ENCODE data around the gene EMILIN3. TPM values are rescaled to one million over a fixed set of nuclear protein-coding genes. Genes with fewer than 3 reads are reported as not detected.

EMILIN3 gene
- total and polyA plus RNA-seq, 12 donors: 0.20 to 6.4 (median 2.8) TPM

DNA sequence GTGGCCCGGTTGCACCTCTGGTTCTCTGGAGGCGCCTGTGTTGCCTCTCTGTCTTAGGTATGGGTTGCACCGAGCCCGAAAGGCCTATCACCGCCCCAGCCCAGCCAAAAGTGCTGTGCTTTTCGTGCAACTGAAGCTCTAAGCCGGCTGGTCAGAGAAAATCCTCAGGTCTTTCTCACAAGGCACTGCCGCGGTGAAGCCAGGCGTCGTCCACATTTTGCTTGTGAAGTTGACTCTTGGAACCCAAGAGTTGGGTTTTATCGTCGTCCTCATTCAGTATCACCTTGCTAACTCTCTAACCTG lies 726 bp upstream of the EMILIN3 start:
- Histone ChIP-seq H3K4me1 (peaks cover 4 to 18% (median 9%) of the 10 kb centered on the region in 9 donors), H3K9me3 (peaks cover 0 to 8% (median 0%) of the 10 kb centered on the region in 11 donors), H3K4me3 (peak overlapping the region in 4 of 10 donors; percentile 40 to 60 (median 53)), H3K27ac (peak overlapping the region in 3 of 10 donors; percentile 62 to 76 (median 64)), H3K36me3 (no peaks in the 10 kb centered on the region), H3K27me3 (peaks cover 0 to 47% (median 27%) of the 10 kb centered on the region in 7 donors)
- ATAC-seq: no peak
- DNase-seq: no peak
- WGBS, 2 donors: 69 to 73% methylated on average over 13 of the region's 13 CpGs
- intact Hi-C loops (cut with DNase I): no loop called here
- no peak for TF ChIP-seq CTCF (IDR thresholded peaks at IDR 0.05)

DNA sequence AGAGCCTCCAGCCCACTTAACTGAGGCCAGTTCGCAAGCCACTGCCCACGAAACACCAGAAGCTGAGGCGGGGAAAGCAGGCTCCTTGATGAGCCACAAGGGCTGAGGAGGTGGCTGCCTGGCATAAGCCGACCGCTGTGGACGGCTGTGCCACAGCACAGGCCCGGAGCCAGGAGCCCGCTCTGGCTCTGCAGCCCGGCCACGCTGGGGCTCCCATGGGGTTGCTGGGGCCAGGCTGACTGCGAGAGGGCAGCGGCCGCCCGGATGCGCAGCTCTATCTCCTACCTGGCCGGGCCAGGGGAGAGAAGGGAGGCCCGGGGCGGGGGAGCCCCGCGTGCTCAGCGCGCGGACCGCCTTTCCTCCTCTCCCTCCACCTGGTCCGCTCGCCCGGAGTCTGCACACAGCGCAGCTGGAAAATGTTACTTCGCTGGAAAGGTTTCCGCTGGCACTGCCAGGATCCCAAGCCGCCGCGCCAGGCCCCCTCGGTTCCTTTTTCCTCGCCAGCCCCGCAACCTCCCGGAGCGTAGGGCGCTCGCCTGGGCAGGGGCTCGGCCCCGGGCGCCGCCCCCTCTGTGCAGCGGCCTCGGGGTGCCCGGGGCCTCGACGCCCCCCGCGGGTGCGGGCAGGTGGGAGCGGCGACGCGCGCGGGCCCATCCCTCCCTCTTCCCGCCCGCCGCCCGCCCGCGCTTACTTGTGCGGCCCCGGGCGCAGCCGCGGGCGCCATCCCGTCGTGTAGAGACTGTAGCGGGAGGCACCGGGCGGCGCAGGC lies 657 bp downstream of the EMILIN3 start:
- ATAC-seq (peak in 4 of 8 donors; percentile 3 to 29 (median 8)), DNase-seq (no peak)
- peaks cover 4 to 32% (median 15%) of the 10 kb centered on the region in 9 donors for H3K4me1 ChIP-seq
- H3K9me3 ChIP-seq: peaks cover 0 to 1% (median 0%) of the 10 kb centered on the region in 11 donors
- peak overlapping the region; percentile 20 to 60 (median 46) for H3K4me3 ChIP-seq
- 4 to 5% methylated on average over 75 to 76 of the region's 76 CpGs for WGBS, 2 donors
- H3K36me3 ChIP-seq: no peaks in the 10 kb centered on the region
- intact Hi-C loops (cut with DNase I): no loop called here
- peak overlapping the region in 4 of 10 donors; percentile 51 to 75 (median 56) for H3K27ac ChIP-seq
- no peak for TF ChIP-seq CTCF (IDR thresholded peaks at IDR 0.05)
- H3K27me3 ChIP-seq: peaks cover 0 to 47% (median 27%) of the 10 kb centered on the region in 7 donors

DNA sequence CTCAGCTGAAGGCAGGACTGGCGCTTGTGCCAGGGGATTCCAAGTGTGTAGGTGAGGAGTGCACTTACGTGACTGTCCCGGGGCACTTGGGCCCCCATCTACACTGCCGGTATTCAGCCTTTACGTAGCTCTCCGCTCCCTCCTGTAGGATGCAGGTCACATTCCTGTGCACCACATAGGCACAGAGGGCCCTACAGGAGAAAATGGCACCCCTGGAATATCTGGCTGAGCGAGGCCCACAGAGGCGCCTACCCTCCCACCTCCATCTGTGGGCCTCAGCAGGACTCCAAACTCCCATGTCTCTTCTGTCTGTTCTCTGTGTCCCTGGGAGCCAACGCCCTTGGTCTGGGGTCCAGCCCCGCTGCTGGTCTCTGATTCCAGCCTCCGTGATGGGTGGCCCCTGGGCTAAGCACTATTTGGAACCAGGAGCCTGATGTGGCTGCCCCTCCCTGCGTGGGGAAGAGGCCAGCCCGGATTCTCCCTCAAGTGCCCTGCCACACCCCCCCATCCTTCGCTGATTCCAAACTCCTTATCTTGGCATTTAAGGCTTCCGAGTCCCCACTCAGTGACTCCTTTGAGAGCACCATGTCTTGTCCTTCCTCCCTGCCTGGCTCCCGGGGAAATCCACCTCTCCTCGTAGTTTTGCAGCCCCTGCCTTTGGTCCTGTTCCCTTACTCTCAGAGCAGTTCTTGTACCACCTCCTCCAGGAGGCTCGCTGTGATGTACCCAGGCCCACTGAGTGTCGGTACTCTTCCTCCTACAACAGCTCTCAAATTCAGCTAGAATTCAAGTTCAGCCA lies 1.5 kb downstream of the EMILIN3 start:
- Histone ChIP-seq H3K27me3 (peaks cover 0 to 47% (median 27%) of the 10 kb centered on the region in 7 donors), H3K4me3 (peak overlapping the region in 8 of 10 donors; percentile 29 to 60 (median 47)), H3K4me1 (peaks cover 4 to 40% (median 15%) of the 10 kb centered on the region in 9 donors), H3K27ac (peak overlapping the region in 4 of 10 donors; percentile 51 to 75 (median 56)), H3K36me3 (peaks cover 0 to 3% (median 0%) of the 10 kb centered on the region in 9 donors), H3K9me3 (no peaks in the 10 kb centered on the region)
- 82 to 84% methylated on average over 19 of the region's 19 CpGs for WGBS, 2 donors
- intact Hi-C loops (cut with DNase I): loop anchor here in 1 of 10 donors (5.0 kb wide), 1 partner anchor 47 kb away; no protein-coding TSS in a partner anchor
- ATAC-seq (no peak), DNase-seq (no peak)
- no peak for TF ChIP-seq CTCF (IDR thresholded peaks at IDR 0.05)

GRCh38 chr20:41364236-41364855 lies 2.3 kb downstream of the EMILIN3 start:
- 87 to 93% methylated on average over 13 of the region's 13 CpGs for WGBS, 2 donors
- Histone ChIP-seq H3K36me3 (peaks cover 0 to 8% (median 0%) of the 10 kb centered on the region in 9 donors), H3K27ac (no peak overlapping the region), H3K27me3 (peaks cover 0 to 47% (median 27%) of the 10 kb centered on the region in 7 donors), H3K4me3 (no peak overlapping the region), H3K9me3 (no peaks in the 10 kb centered on the region), H3K4me1 (peaks cover 4 to 48% (median 15%) of the 10 kb centered on the region in 9 donors)
- DNase-seq: no peak
- no peak for TF ChIP-seq CTCF (IDR thresholded peaks at IDR 0.05)
- no peak for ATAC-seq
- intact Hi-C loops (cut with DNase I): loop anchor here in 1 of 10 donors (5.0 kb wide), 1 partner anchor 48 kb away; no protein-coding TSS in a partner anchor

Measured in heart right ventricle (tissue), 16 donors.